ENCODE data around the gene GRK5. TPM values are rescaled to one million over a fixed set of nuclear protein-coding genes. Genes with fewer than 3 reads are reported as not detected.

GRK5 gene
- total RNA-seq, 1 experiment from 2014 or later = 58.2 TPM

GRCh38 chr10:119252470-119253151 is 45.2 kb downstream of the GRK5 start:
- TF ChIP-seq EZH2 (IDR thresholded peaks at IDR 0.05; ENCODE audit: borderline replicate concordance, low read depth, low read length, poor library complexity, severe bottlenecking) (no peak), CTCF (conservative IDR thresholded peaks at IDR 0.05; ENCODE audit: low read depth, low read length) (no peak)
- Histone ChIP-seq H3K9me3 (ENCODE audit: low read depth, low read length, poor library complexity, severe bottlenecking) (no peaks in the 10 kb centered on the region), H3K36me3 (ENCODE audit: insufficient read depth, low read length, poor library complexity, severe bottlenecking) (no peaks in the 10 kb centered on the region), H3K27ac (ENCODE audit: low read depth, low read length, poor library complexity, severe bottlenecking) (peak overlapping the region; percentile 80), H3K27me3 (replicated peaks; ENCODE audit: insufficient read depth, low read depth, low read length, poor library complexity) (no peaks in the 10 kb centered on the region), H3K4me1 (ENCODE audit: insufficient read depth, low read length, poor library complexity, severe bottlenecking) (peaks cover 52% of the 10 kb centered on the region), H3K4me3 (ENCODE audit: low read depth, low read length, poor library complexity, severe bottlenecking) (no peak overlapping the region)
- ChIA-PET POLR2A (ENCODE audit: low non-redundant PET) (no interaction called here), CTCF (interaction anchor here (0.5 kb wide), 1 partner anchor 46 kb away, joined by 3 read pairs; the partner anchor contains the start of gene GRK5)
- intact Hi-C loops (cut with micrococcal nuclease; ENCODE audit: unreplicated experiment) = no loop called here
- DNase-seq (ENCODE audit: low spot score) = no peak
- BruUV-seq (replicated peaks) = no TSS peak

GRCh38 chr10:119253433-119254174 is 46.2 kb downstream of the GRK5 start:
- ChIA-PET CTCF (interaction anchor here (0.5 to 0.7 kb wide), 3 partner anchors 47 to 75 kb away, joined by 3 read pairs; partner anchors contain the start of gene GRK5), POLR2A (ENCODE audit: low non-redundant PET) (no interaction called here)
- intact Hi-C loops (cut with micrococcal nuclease; ENCODE audit: unreplicated experiment) = no loop called here
- no peaks in the 10 kb centered on the region for H3K36me3 ChIP-seq (ENCODE audit: insufficient read depth, low read length, poor library complexity, severe bottlenecking)
- H3K4me1 ChIP-seq (ENCODE audit: insufficient read depth, low read length, poor library complexity, severe bottlenecking) = peaks cover 56% of the 10 kb centered on the region
- peak overlapping the region; percentile 61 for H3K27ac ChIP-seq (ENCODE audit: low read depth, low read length, poor library complexity, severe bottlenecking)
- BruUV-seq (replicated peaks) = no TSS peak
- TF ChIP-seq CTCF (conservative IDR thresholded peaks at IDR 0.05; ENCODE audit: low read depth, low read length) (no peak), EZH2 (IDR thresholded peaks at IDR 0.05; ENCODE audit: borderline replicate concordance, low read depth, low read length, poor library complexity, severe bottlenecking) (no peak)
- no peaks in the 10 kb centered on the region for H3K9me3 ChIP-seq (ENCODE audit: low read depth, low read length, poor library complexity, severe bottlenecking)
- no peaks in the 10 kb centered on the region for H3K27me3 ChIP-seq (replicated peaks; ENCODE audit: insufficient read depth, low read depth, low read length, poor library complexity)
- DNase-seq (ENCODE audit: low spot score) = peak; percentile 47
- no peak overlapping the region for H3K4me3 ChIP-seq (ENCODE audit: low read depth, low read length, poor library complexity, severe bottlenecking)

- no peak for DNase-seq (ENCODE audit: low spot score)
- Histone ChIP-seq H3K4me3 (ENCODE audit: low read depth, low read length, poor library complexity, severe bottlenecking) (no peak overlapping the region), H3K27me3 (replicated peaks; ENCODE audit: insufficient read depth, low read depth, low read length, poor library complexity) (no peaks in the 10 kb centered on the region), H3K27ac (ENCODE audit: low read depth, low read length, poor library complexity, severe bottlenecking) (peak overlapping the region; percentile 61), H3K4me1 (ENCODE audit: insufficient read depth, low read length, poor library complexity, severe bottlenecking) (peaks cover 58% of the 10 kb centered on the region), H3K36me3 (ENCODE audit: insufficient read depth, low read length, poor library complexity, severe bottlenecking) (no peaks in the 10 kb centered on the region), H3K9me3 (ENCODE audit: low read depth, low read length, poor library complexity, severe bottlenecking) (no peaks in the 10 kb centered on the region)
- TF ChIP-seq EZH2 (IDR thresholded peaks at IDR 0.05; ENCODE audit: borderline replicate concordance, low read depth, low read length, poor library complexity, severe bottlenecking) (no peak), CTCF (conservative IDR thresholded peaks at IDR 0.05; ENCODE audit: low read depth, low read length) (no peak)
- intact Hi-C loops (cut with micrococcal nuclease; ENCODE audit: unreplicated experiment) = no loop called here
- BruUV-seq (replicated peaks) = no TSS peak
- ChIA-PET CTCF (interaction anchor here (0.7 kb wide), 1 partner anchor 57 kb away, joined by 3 read pairs; no protein-coding TSS in a partner anchor), POLR2A (ENCODE audit: low non-redundant PET) (no interaction called here)
Observed at GRCh38 chr10:119254335-119254734, 47.0 kb downstream of the GRK5 start.
